GM19328 (cell line): Measurements from ENCODE around the gene BBIP1.
"Not testable (repeated sequence)": the region's sequence is repeated elsewhere in the genome, so short reads cannot be mapped to it uniquely, and the experiment has no call there.

Source experiments
- ATAC-seq: cut with Tn5 transposase; IDR thresholded peaks from one replicate; pipeline ENCODE4 v1.9.1; 2021; ENCODE audit warnings: mild to moderate bottlenecking, moderate library complexity; ENCODE audit not compliant: unreplicated experiment

Gene BBIP1

GRCh38 chr10:110885932-110886674 is 32.9 kb downstream of the BBIP1 start:
- ATAC-seq: no peak

- ATAC-seq: no peak
Observed at GRCh38 chr10:110883924-110884323, 35.1 kb downstream of the BBIP1 start.

- no peak for ATAC-seq
Observed at GRCh38 chr10:110881905-110882304, 37.1 kb downstream of the BBIP1 start.

GRCh38 chr10:110881247-110881646 is 37.7 kb downstream of the BBIP1 start:
- no peak for ATAC-seq

GRCh38 chr10:110880012-110880411 is 39.0 kb downstream of the BBIP1 start:
- ATAC-seq: no peak

- ATAC-seq: no peak
Observed at GRCh38 chr10:110876788-110877187, 42.2 kb downstream of the BBIP1 start.

- no peak for ATAC-seq
Observed at GRCh38 chr10:110876000-110876399, 43.0 kb downstream of the BBIP1 start.

GRCh38 chr10:110873951-110874350 is 45.0 kb downstream of the BBIP1 start:
- ATAC-seq: no peak

- ATAC-seq: no peak
Observed at GRCh38 chr10:110872984-110873923, 45.7 kb downstream of the BBIP1 start.

- peak; percentile 40 for ATAC-seq
Observed at GRCh38 chr10:110872145-110872983, 46.6 kb downstream of the BBIP1 start.

- ATAC-seq: peak; percentile 55
Observed at GRCh38 chr10:110871298-110872084, 47.5 kb downstream of the BBIP1 start, which contains the start of gene PDCD4. PDCD4 (plus strand) TSS chr10:110871928; CDS start chr10:110876028, 4,100 bp downstream.

- no peak for ATAC-seq
Observed at GRCh38 chr10:110870823-110871297, 48.1 kb downstream of the BBIP1 start.

- ATAC-seq: no peak
Observed at GRCh38 chr10:110868981-110869380, 50.0 kb downstream of the BBIP1 start.

- no peak for ATAC-seq
Observed at GRCh38 chr10:110867807-110868465, 51.0 kb downstream of the BBIP1 start.

GRCh38 chr10:110867011-110867806 is 51.8 kb downstream of the BBIP1 start:
- not testable (repeated sequence) for ATAC-seq

GRCh38 chr10:110865809-110866482 is 53.0 kb downstream of the BBIP1 start:
- no peak for ATAC-seq

- ATAC-seq: no peak
Observed at GRCh38 chr10:110865186-110865808, 53.7 kb downstream of the BBIP1 start.
